H9 (cell line): ENCODE data around the gene TMEM174. TPM values are rescaled to one million over a fixed set of nuclear protein-coding genes. Genes with fewer than 3 reads are reported as not detected.
"Not testable (repeated sequence)": the region's sequence is repeated elsewhere in the genome, so short reads cannot be mapped to it uniquely, and the experiment has no call there.

Source experiments
- DNase-seq: peaks from one replicate; pipeline ENCODE4 v3.0.0-alpha.2; 2017
- H2AFZ ChIP-seq: one replicate; pipeline ENCODE4 v1.6.1; 2013; ENCODE audit warnings: mild to moderate bottlenecking, low read length, control low read depth, moderate library complexity
- H2AK5ac ChIP-seq: 2 replicates; pipeline ENCODE4 v1.6.1; 2013; ENCODE audit warnings: low read length, control low read depth, mixed read lengths; ENCODE audit not compliant: insufficient read length
- H2BK120ac ChIP-seq: one replicate; pipeline ENCODE4 v1.6.1; 2013; ENCODE audit warnings: low read depth, mild to moderate bottlenecking, low read length, control low read depth, inconsistent platforms; ENCODE audit not compliant: poor library complexity, severe bottlenecking
- H2BK12ac ChIP-seq: 2 replicates; pipeline ENCODE4 v1.6.1; 2013; ENCODE audit warnings: low read length, control low read depth, mixed read lengths, low read depth; ENCODE audit not compliant: insufficient read length
- H2BK15ac ChIP-seq: 2 replicates; pipeline ENCODE4 v1.6.1; 2013; ENCODE audit warnings: low read depth, low read length, control low read depth
- H2BK20ac ChIP-seq: one replicate; pipeline ENCODE4 v1.6.1; 2013; ENCODE audit warnings: low read depth, mild to moderate bottlenecking, low read length, control low read depth, inconsistent platforms; ENCODE audit not compliant: poor library complexity, severe bottlenecking
- H2BK5ac ChIP-seq: 2 replicates; pipeline ENCODE4 v1.6.1; 2013; ENCODE audit warnings: low read length, control low read depth, mixed read lengths; ENCODE audit not compliant: insufficient read length
- H3K14ac ChIP-seq: 2 replicates; pipeline ENCODE4 v1.6.1; 2013; ENCODE audit warnings: low read length, control low read depth; ENCODE audit not compliant: insufficient read depth
- H3K18ac ChIP-seq: 2 replicates; pipeline ENCODE4 v1.6.1; 2013; ENCODE audit warnings: low read depth, mild to moderate bottlenecking, mixed read lengths, low read length, control low read depth; ENCODE audit not compliant: insufficient read length
- H3K23ac ChIP-seq: 2 replicates; pipeline ENCODE4 v1.6.1; 2013; ENCODE audit warnings: low read length, control low read depth, mixed read lengths, low read depth; ENCODE audit not compliant: insufficient read length
- H3K23me2 ChIP-seq: 2 replicates; pipeline ENCODE4 v1.6.1; 2013; ENCODE audit warnings: low read depth, mild to moderate bottlenecking, mixed read lengths, low read length, control low read depth; ENCODE audit not compliant: insufficient read length, poor library complexity, severe bottlenecking
- H3K27ac ChIP-seq: 2 replicates; pipeline ENCODE4 v1.5.1; 2013; ENCODE audit warnings: low read length, control low read depth, mixed read lengths, low read depth; ENCODE audit not compliant: insufficient read length
- H3K27me3 ChIP-seq: 2 replicates; pipeline ENCODE4 v1.6.1; 2013; ENCODE audit warnings: low read length, control low read depth, inconsistent platforms; ENCODE audit not compliant: insufficient read depth
- H3K4ac ChIP-seq: 2 replicates; pipeline ENCODE4 v1.6.1; 2013; ENCODE audit warnings: low read depth, mild to moderate bottlenecking, control low read depth, inconsistent platforms, low read length, moderate library complexity
- H3K4me1 ChIP-seq: 2 replicates; pipeline ENCODE4 v1.6.1; 2013; ENCODE audit warnings: low read length, control low read depth, inconsistent platforms; ENCODE audit not compliant: insufficient read depth
- H3K4me2 ChIP-seq: 2 replicates; pipeline ENCODE4 v1.6.1; 2013; ENCODE audit warnings: low read length, control low read depth, mixed read lengths; ENCODE audit not compliant: insufficient read length, insufficient read depth
- H3K56ac ChIP-seq: 2 replicates; pipeline ENCODE4 v1.6.1; 2013; ENCODE audit warnings: low read depth, mild to moderate bottlenecking, mixed read lengths, low read length, control low read depth; ENCODE audit not compliant: insufficient read length
- H3K79me1 ChIP-seq: 2 replicates; pipeline ENCODE4 v1.6.1; 2013; ENCODE audit warnings: low read depth, mild to moderate bottlenecking, moderate library complexity, low read length, control low read depth, inconsistent platforms; ENCODE audit not compliant: insufficient read depth, poor library complexity, severe bottlenecking
- H3K79me2 ChIP-seq: 2 replicates; pipeline ENCODE4 v1.6.1; 2013; ENCODE audit warnings: low read length, control low read depth, inconsistent platforms; ENCODE audit not compliant: insufficient read depth
- H3K9ac ChIP-seq: 2 replicates; pipeline ENCODE4 v1.6.1; 2013; ENCODE audit warnings: low read length, control low read depth, mixed read lengths; ENCODE audit not compliant: insufficient read length; ENCODE audit errors: extremely low read depth
- H3K9me3 ChIP-seq: one replicate; pipeline ENCODE4 v1.6.1; 2013; ENCODE audit warnings: low read depth, low read length, inconsistent platforms; ENCODE audit not compliant: control insufficient read depth
- H3T11ph ChIP-seq: one replicate; pipeline ENCODE4 v1.6.1; 2013; ENCODE audit warnings: mild to moderate bottlenecking, low read length, control low read depth, inconsistent platforms
- H4K20me1 ChIP-seq: one replicate; pipeline ENCODE4 v1.6.1; 2013; ENCODE audit not compliant: control insufficient read depth, insufficient read length, insufficient read depth
- H4K5ac ChIP-seq: 2 replicates; pipeline ENCODE4 v1.6.1; 2013; ENCODE audit warnings: low read depth, mild to moderate bottlenecking, mixed read lengths, low read length, control low read depth; ENCODE audit not compliant: insufficient read length
- H4K8ac ChIP-seq: replicated peaks from 2 replicates; pipeline ENCODE4 v1.6.1; 2013; ENCODE audit warnings: low read length, control low read depth, mixed read lengths, low read depth; ENCODE audit not compliant: insufficient read length
- H4K91ac ChIP-seq: 2 replicates; pipeline ENCODE4 v1.6.1; 2013; ENCODE audit warnings: low read depth, mild to moderate bottlenecking, moderate library complexity, mixed read lengths, low read length, control low read depth; ENCODE audit not compliant: insufficient read length
- H3K27ac Mint-ChIP-seq, 3 experiments: 2 replicates in 2 of 3; 3 replicates in 1 of 3; pipeline ENCODE4 v1.8.0; 2020 to 2021; ENCODE audit warnings: mixed read lengths in 3 of 3, mild to moderate bottlenecking in 1 of 3, moderate library complexity in 1 of 3
- H3K27me3 Mint-ChIP-seq: 2 replicates; pipeline ENCODE4 v1.8.0; 2021; ENCODE audit warnings: low read depth, mild to moderate bottlenecking, moderate library complexity, mixed read lengths
- H3K36me3 Mint-ChIP-seq, 3 experiments: 2 replicates in 2 of 3; 3 replicates in 1 of 3; pipeline ENCODE4 v1.8.0; 2020 to 2021; ENCODE audit warnings: low read depth in 3 of 3, mixed read lengths in 3 of 3; ENCODE audit not compliant: insufficient read depth in 1 of 3
- H3K4me1 Mint-ChIP-seq, 2 experiments: 2 replicates each; pipeline ENCODE4 v1.8.0; 2020; ENCODE audit warnings: mixed read lengths in 2 of 2
- H3K4me3 Mint-ChIP-seq, 2 experiments: 2 replicates in 1 of 2; 3 replicates in 1 of 2; pipeline ENCODE4 v1.8.0; 2020 to 2021; ENCODE audit warnings: mild to moderate bottlenecking in 2 of 2, mixed read lengths in 2 of 2, moderate library complexity in 1 of 2
- H3K9me3 Mint-ChIP-seq, 2 experiments: 2 replicates in 1 of 2; 3 replicates in 1 of 2; pipeline ENCODE4 v1.8.0; 2020; ENCODE audit warnings: mild to moderate bottlenecking in 2 of 2, mixed read lengths in 2 of 2, moderate library complexity in 1 of 2
- WGBS: extraction: QIAGEN DNeasy Blood & Tissue Kit; methylation state at CpG from one replicate; pipeline ENCODE4 v1.1.7; 2013; ENCODE audit warnings: missing lambda C conversion rate, low lambda C conversion rate, mixed read lengths; ENCODE audit not compliant: insufficient read length; ENCODE audit errors: extremely low coverage; 5-methylcytosine and 5-hydroxymethylcytosine counted together
- total RNA-seq: library from RNA; stranded (reverse); gene quantifications from 2 replicates; pipeline ENCODE4 v1.2.1, GENCODE V29; 2021
- TF ChIP-seq, protein P1 (sequence below): fragments of 200-600 bp; sonication (generic); conservative IDR thresholded peaks from 3 replicates; pipeline ENCODE4 v1.8.0; 2021; ENCODE audit warnings: antibody characterized with exemption, mild to moderate bottlenecking

TMEM174 gene
- total RNA-seq, 1 experiment from 2014 or later: not detected

GRCh38 chr5:73205305-73205704, 32.3 kb downstream of the TMEM174 start:
- Histone ChIP-seq H4K5ac (no peak overlapping the region), H2BK12ac (no peak overlapping the region), H3K79me1 (no peaks in the 10 kb centered on the region), H3K27ac (no peak overlapping the region), H3K9ac (no peak overlapping the region), H3K4ac (no peak overlapping the region), H2BK15ac (no peak overlapping the region), H2BK20ac (no peak overlapping the region), H3K18ac (no peak overlapping the region), H2BK120ac (no peak overlapping the region), H3K4me2 (no peak overlapping the region), H2BK5ac (no peak overlapping the region), H3K4me1 (no peaks in the 10 kb centered on the region), H4K8ac (no peak overlapping the region), H2AFZ (no peak overlapping the region), H4K91ac (no peak overlapping the region), H3K9me3 (no peaks in the 10 kb centered on the region), H3K14ac (no peak overlapping the region), H3K79me2 (no peaks in the 10 kb centered on the region), H2AK5ac (no peak overlapping the region), H4K20me1 (no peaks in the 10 kb centered on the region), H3K23me2 (no peaks in the 10 kb centered on the region), H3T11ph (no peak overlapping the region), H3K27me3 (no peaks in the 10 kb centered on the region), H3K56ac (no peak overlapping the region), H3K23ac (no peak overlapping the region)
- DNase-seq: no peak
- TF ChIP-seq, protein P1, sequence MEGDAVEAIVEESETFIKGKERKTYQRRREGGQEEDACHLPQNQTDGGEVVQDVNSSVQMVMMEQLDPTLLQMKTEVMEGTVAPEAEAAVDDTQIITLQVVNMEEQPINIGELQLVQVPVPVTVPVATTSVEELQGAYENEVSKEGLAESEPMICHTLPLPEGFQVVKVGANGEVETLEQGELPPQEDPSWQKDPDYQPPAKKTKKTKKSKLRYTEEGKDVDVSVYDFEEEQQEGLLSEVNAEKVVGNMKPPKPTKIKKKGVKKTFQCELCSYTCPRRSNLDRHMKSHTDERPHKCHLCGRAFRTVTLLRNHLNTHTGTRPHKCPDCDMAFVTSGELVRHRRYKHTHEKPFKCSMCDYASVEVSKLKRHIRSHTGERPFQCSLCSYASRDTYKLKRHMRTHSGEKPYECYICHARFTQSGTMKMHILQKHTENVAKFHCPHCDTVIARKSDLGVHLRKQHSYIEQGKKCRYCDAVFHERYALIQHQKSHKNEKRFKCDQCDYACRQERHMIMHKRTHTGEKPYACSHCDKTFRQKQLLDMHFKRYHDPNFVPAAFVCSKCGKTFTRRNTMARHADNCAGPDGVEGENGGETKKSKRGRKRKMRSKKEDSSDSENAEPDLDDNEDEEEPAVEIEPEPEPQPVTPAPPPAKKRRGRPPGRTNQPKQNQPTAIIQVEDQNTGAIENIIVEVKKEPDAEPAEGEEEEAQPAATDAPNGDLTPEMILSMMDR: no peak
- Mint-ChIP-seq H3K4me1 (peaks cover 2% of the 10 kb centered on the region in 2 experiments; a peak in 1 of 4 replicates), H3K27ac (no peak overlapping the region), H3K27me3 (peaks cover 47% of the 10 kb centered on the region), H3K4me3 (no peak overlapping the region), H3K36me3 (peaks cover 3 to 16% (median 8%) of the 10 kb centered on the region in 3 experiments; a peak in 4 of 7 replicates), H3K9me3 (peaks cover 21 to 24% of the 10 kb centered on the region in 2 experiments)
- no CpG with 5 or more reads among the region's 3 CpGs for WGBS

- H4K8ac ChIP-seq, H3K27ac Mint-ChIP-seq, H3K23me2 ChIP-seq, H3K27ac ChIP-seq, H3K4me1 Mint-ChIP-seq, H4K91ac ChIP-seq, H3T11ph ChIP-seq, H3K23ac ChIP-seq, H3K4me1 ChIP-seq, H3K4me2 ChIP-seq, DNase-seq, H2BK5ac ChIP-seq, H3K79me2 ChIP-seq, H2AK5ac ChIP-seq, H3K4ac ChIP-seq, H3K4me3 Mint-ChIP-seq, H4K20me1 ChIP-seq, H3K56ac ChIP-seq, H2BK20ac ChIP-seq, H2BK15ac ChIP-seq, H2AFZ ChIP-seq, H3K79me1 ChIP-seq, H3K18ac ChIP-seq, H4K5ac ChIP-seq, H2BK12ac ChIP-seq, H3K9me3 ChIP-seq, H2BK120ac ChIP-seq, H3K27me3 ChIP-seq, H3K14ac ChIP-seq, H3K9ac ChIP-seq: not testable (repeated sequence)
- Mint-ChIP-seq H3K27me3 (peaks cover 50% of the 10 kb centered on the region), H3K9me3 (peaks cover 25 to 30% of the 10 kb centered on the region in 2 experiments), H3K36me3 (peaks cover 7 to 16% (median 8%) of the 10 kb centered on the region in 3 experiments; a peak in 5 of 7 replicates)
- WGBS: no CpG with 5 or more reads among the region's 4 CpGs
Observed at GRCh38 chr5:73207239-73207638, 34.2 kb downstream of the TMEM174 start.
